ENCODE results near the gene CELSR1. TPM values are rescaled to one million over a fixed set of nuclear protein-coding genes. Genes with fewer than 3 reads are reported as not detected.

The CELSR1 gene
- total and polyA plus RNA-seq, 2 of the 13 experiments (the other 11 are each of a cell fraction or from before 2014, with no cell fraction given), result 0.78 to 1.8 TPM

- intact Hi-C loops (cut with micrococcal nuclease; ENCODE audit: unreplicated experiment) (no loop called here), in situ Hi-C loops (cut with HindIII; ENCODE audit: extremely low pct_ligation_motif_present, low pct_unique_long_range_greater_than_20kb) (no loop called here)
- no peaks in the 10 kb centered on the region for H3K4me1 ChIP-seq (ENCODE audit: insufficient read depth, low read length)
- ChIA-PET POLR2A (no interaction called here), CTCF (ENCODE audit: low intra/inter-chr PET ratio, low total read pairs) (no interaction called here)
- WGBS (ENCODE audit: low lambda C conversion rate), result 98% methylated on average over 18 of the region's 18 CpGs
- H3K4me3 ChIP-seq (replicated peaks in 1 of 3; ENCODE audit: insufficient read depth in 1 of 3, low read depth in 2 of 3, low read length in 3 of 3), result no peak overlapping the region
- ATAC-seq (no peak), FAIRE-seq (no peak), DNase-seq (ENCODE audit: low spot score) (no peak)
- H3K4me2 ChIP-seq (ENCODE audit: low read depth, low read length), result no peak overlapping the region
- H3K9ac ChIP-seq (ENCODE audit: insufficient read depth, low read depth, low read length), result no peak overlapping the region
- BruUV-seq (replicated peaks), result no TSS peak
- H3K27me3 ChIP-seq (ENCODE audit: control insufficient read depth in 1 of 2, insufficient read depth in 2 of 2, low read length in 2 of 2), result no peaks in the 10 kb centered on the region
- no peaks in the 10 kb centered on the region for H4K20me1 ChIP-seq (ENCODE audit: insufficient read depth, low read length)
- H3K36me3 ChIP-seq (replicated peaks in 1 of 2; ENCODE audit: control insufficient read depth in 1 of 2, insufficient read depth in 2 of 2, low read length in 2 of 2), result peaks cover 59 to 97% of the 10 kb centered on the region in 2 experiments
- H3K9me3 ChIP-seq (ENCODE audit: low read length), result no peaks in the 10 kb centered on the region
- H2AFZ ChIP-seq (ENCODE audit: low read length), result no peak overlapping the region
- no peak overlapping the region for H3K27ac ChIP-seq (ENCODE audit: extremely low read length, insufficient read depth, low read length)
- no peaks in the 10 kb centered on the region for H3K79me2 ChIP-seq (ENCODE audit: insufficient read depth, low read length)
- TF ChIP-seq ZNF562 (CRISPR knock-in tag; IDR thresholded peaks at IDR 0.05; ENCODE audit: borderline replicate concordance) (no peak), ZFP37 (CRISPR knock-in tag; IDR thresholded peaks at IDR 0.05; ENCODE audit: borderline replicate concordance) (no peak), ZNF546 (CRISPR knock-in tag; conservative IDR thresholded peaks at IDR 0.05) (no peak), ZNF558 (CRISPR knock-in tag; IDR thresholded peaks at IDR 0.05; ENCODE audit: borderline replicate concordance) (no peak), WIZ (CRISPR knock-in tag; IDR thresholded peaks at IDR 0.05) (no peak), SIX1 (CRISPR knock-in tag; IDR thresholded peaks at IDR 0.05; ENCODE audit: borderline replicate concordance) (no peak), ZNF549 (CRISPR knock-in tag; IDR thresholded peaks at IDR 0.05) (no peak), LRRFIP1 (CRISPR knock-in tag; conservative IDR thresholded peaks at IDR 0.05) (no peak), FOXP1 (IDR thresholded peaks at IDR 0.05) (no peak), FOXP1 (CRISPR knock-in tag; IDR thresholded peaks at IDR 0.05) (no peak), POGK (CRISPR knock-in tag; conservative IDR thresholded peaks at IDR 0.05) (no peak), PHF20 (CRISPR knock-in tag; IDR thresholded peaks at IDR 0.05) (no peak), ZSCAN22 (CRISPR knock-in tag; IDR thresholded peaks at IDR 0.05) (no peak), ZNF569 (CRISPR knock-in tag; IDR thresholded peaks at IDR 0.05; ENCODE audit: borderline replicate concordance) (no peak), TRAFD1 (CRISPR knock-in tag; IDR thresholded peaks at IDR 0.05; ENCODE audit: borderline replicate concordance) (no peak)
Measured at GRCh38 chr22:46349238-46349637, 188.2 kb downstream of the CELSR1 start.
